Neural cell (in vitro differentiated cells): Measurements from ENCODE around the gene PNMA6F. TPM values are rescaled to one million over a fixed set of nuclear protein-coding genes. Genes with fewer than 3 reads are reported as not detected.

Source experiments
- H2AFZ ChIP-seq: fragments of 200-600, 300-800 bp; sonication (generic), shearing (Covaris generic); 2 replicates; pipeline ENCODE4 v1.6.0; 2014; ENCODE audit warnings: low read depth, mild to moderate bottlenecking, antibody characterized with exemption, low read length, moderate library complexity
- H3F3A ChIP-seq: fragments of 200-600 bp; shearing (Covaris generic); 2 replicates; pipeline ENCODE4 v1.6.1; 2016; ENCODE audit warnings: mild to moderate bottlenecking, moderate library complexity, mixed read lengths, antibody characterized with exemption, low read length; ENCODE audit not compliant: insufficient read depth, poor library complexity, severe bottlenecking
- H3K27ac ChIP-seq: fragments of 200-600, 300-800 bp; sonication (generic), shearing (Covaris generic); 2 replicates; pipeline ENCODE4 v1.5.1; 2014; ENCODE audit warnings: mild to moderate bottlenecking, low read length, moderate library complexity
- H3K27me3 ChIP-seq: fragments of 300-800, 200-600 bp; sonication (generic), shearing (Covaris generic); 2 replicates; pipeline ENCODE4 v1.6.0; 2014; ENCODE audit warnings: mild to moderate bottlenecking, low read depth, low read length, moderate library complexity; ENCODE audit not compliant: insufficient read depth
- H3K36me3 ChIP-seq: fragments of 300-800, 200-600 bp; sonication (generic), shearing (Covaris generic); 2 replicates; pipeline ENCODE4 v1.5.1; 2014; ENCODE audit warnings: mild to moderate bottlenecking, antibody characterized with exemption, low read length, moderate library complexity; ENCODE audit not compliant: insufficient read depth
- H3K4me2 ChIP-seq: fragments of 300-800, 200-600 bp; sonication (generic), shearing (Covaris generic); 2 replicates; pipeline ENCODE4 v1.6.0; 2014; ENCODE audit warnings: mild to moderate bottlenecking, low read length
- H3K4me3 ChIP-seq: fragments of 300-800, 200-600 bp; sonication (generic), shearing (Covaris generic); 2 replicates; pipeline ENCODE4 v1.5.1; 2014; ENCODE audit warnings: mild to moderate bottlenecking, low read length, moderate library complexity
- H3K79me2 ChIP-seq: fragments of 200-600 bp; shearing (Covaris generic); replicated peaks from 2 replicates; pipeline ENCODE4 v1.6.0; 2014; ENCODE audit warnings: mild to moderate bottlenecking, low read length, moderate library complexity; ENCODE audit not compliant: insufficient read depth
- H3K9ac ChIP-seq: fragments of 300-800, 200-600 bp; sonication (generic), shearing (Covaris generic); 2 replicates; pipeline ENCODE4 v1.6.1; 2016; ENCODE audit warnings: mild to moderate bottlenecking, low read length, mixed read lengths
- H3K9me2 ChIP-seq: fragments of 200-600 bp; shearing (Covaris generic); 2 replicates; pipeline ENCODE4 v1.6.1; 2016; ENCODE audit warnings: mild to moderate bottlenecking, low read length, mixed read lengths; ENCODE audit not compliant: insufficient read depth
- H3K9me3 ChIP-seq: fragments of 200-600, 300-800 bp; sonication (generic), shearing (Covaris generic); 2 replicates; pipeline ENCODE4 v1.6.1; 2016; ENCODE audit warnings: mild to moderate bottlenecking, mixed run types, low read length, moderate library complexity, mixed read lengths
- H4K20me1 ChIP-seq: fragments of 200-600 bp; shearing (Covaris generic); 2 replicates; pipeline ENCODE4 v1.6.1; 2016; ENCODE audit warnings: mild to moderate bottlenecking, mixed run types; ENCODE audit not compliant: insufficient read depth
- EP300 ChIP-seq: fragments of 450-650 bp; conservative IDR thresholded peaks from 2 replicates; pipeline ENCODE4 v1.6.1; 2014; ENCODE audit warnings: antibody characterized with exemption, mild to moderate bottlenecking, moderate library complexity; ENCODE audit not compliant: poor library complexity, severe bottlenecking
- EZH2 ChIP-seq: fragments of 200-600, 300-800 bp; shearing (Covaris generic), sonication (generic); IDR thresholded peaks from 2 replicates; pipeline ENCODE4 v1.6.1; 2014; ENCODE audit warnings: antibody characterized with exemption, low read length, borderline replicate concordance, mild to moderate bottlenecking; ENCODE audit not compliant: insufficient read depth, poor library complexity, severe bottlenecking
- MXI1 ChIP-seq: fragments of 450-650 bp; conservative IDR thresholded peaks from 2 replicates; pipeline ENCODE4 v1.6.1; 2014; ENCODE audit warnings: antibody characterized with exemption, mild to moderate bottlenecking; ENCODE audit not compliant: poor library complexity, severe bottlenecking
- POLR2AphosphoS5 ChIP-seq: IDR thresholded peaks from 2 replicates; pipeline ENCODE4 v1.6.1; 2012
- RAD21 ChIP-seq: fragments of 450-650 bp; conservative IDR thresholded peaks from 2 replicates; pipeline ENCODE4 v1.6.1; 2014; ENCODE audit warnings: antibody characterized with exemption, mild to moderate bottlenecking, moderate library complexity
- REST ChIP-seq: IDR thresholded peaks from 2 replicates; pipeline ENCODE4 v1.6.1; 2012; ENCODE audit warnings: borderline replicate concordance
- SMC3 ChIP-seq: fragments of 450-650 bp; conservative IDR thresholded peaks from 2 replicates; pipeline ENCODE4 v1.6.1; 2014; ENCODE audit warnings: antibody characterized with exemption, mild to moderate bottlenecking, moderate library complexity; ENCODE audit not compliant: poor library complexity
- TAF1 ChIP-seq: IDR thresholded peaks from 2 replicates; pipeline ENCODE4 v1.6.1; 2012; ENCODE audit warnings: low read depth
- polyA plus RNA-seq: library from polyadenylated mRNA; depleted of rRNA; stranded (reverse); fragments of >200 nt; gene quantifications from 2 replicates; pipeline ENCODE4 v1.2.3, GENCODE V29; 2014
- TF ChIP-seq, protein P1 (sequence below): fragments of 450-650 bp; IDR thresholded peaks from 2 replicates; pipeline ENCODE4 v1.5.1; 2014; ENCODE audit warnings: antibody characterized with exemption, mild to moderate bottlenecking, moderate library complexity; ENCODE audit not compliant: poor library complexity, severe bottlenecking

PNMA6F gene
- polyA plus RNA-seq, 1 donor from 2014 or later: 0.77 TPM

- Histone ChIP-seq H3K9me2 (no peaks in the 10 kb centered on the region), H3K9me3 (no peaks in the 10 kb centered on the region), H3K4me2 (no peak overlapping the region), H3F3A (no peaks in the 10 kb centered on the region), H3K9ac (no peak overlapping the region), H3K27ac (no peak overlapping the region), H3K4me3 (no peak overlapping the region), H4K20me1 (no peaks in the 10 kb centered on the region), H3K27me3 (no peaks in the 10 kb centered on the region), H2AFZ (no peak overlapping the region), H3K36me3 (no peaks in the 10 kb centered on the region), H3K79me2 (no peaks in the 10 kb centered on the region)
- no peak for TF ChIP-seq MXI1
- no peak for TF ChIP-seq EP300
- no peak for TF ChIP-seq SMC3
- TF ChIP-seq POLR2AphosphoS5: no peak
- TF ChIP-seq EZH2: no peak
- TF ChIP-seq TAF1: no peak
- TF ChIP-seq, protein P1, sequence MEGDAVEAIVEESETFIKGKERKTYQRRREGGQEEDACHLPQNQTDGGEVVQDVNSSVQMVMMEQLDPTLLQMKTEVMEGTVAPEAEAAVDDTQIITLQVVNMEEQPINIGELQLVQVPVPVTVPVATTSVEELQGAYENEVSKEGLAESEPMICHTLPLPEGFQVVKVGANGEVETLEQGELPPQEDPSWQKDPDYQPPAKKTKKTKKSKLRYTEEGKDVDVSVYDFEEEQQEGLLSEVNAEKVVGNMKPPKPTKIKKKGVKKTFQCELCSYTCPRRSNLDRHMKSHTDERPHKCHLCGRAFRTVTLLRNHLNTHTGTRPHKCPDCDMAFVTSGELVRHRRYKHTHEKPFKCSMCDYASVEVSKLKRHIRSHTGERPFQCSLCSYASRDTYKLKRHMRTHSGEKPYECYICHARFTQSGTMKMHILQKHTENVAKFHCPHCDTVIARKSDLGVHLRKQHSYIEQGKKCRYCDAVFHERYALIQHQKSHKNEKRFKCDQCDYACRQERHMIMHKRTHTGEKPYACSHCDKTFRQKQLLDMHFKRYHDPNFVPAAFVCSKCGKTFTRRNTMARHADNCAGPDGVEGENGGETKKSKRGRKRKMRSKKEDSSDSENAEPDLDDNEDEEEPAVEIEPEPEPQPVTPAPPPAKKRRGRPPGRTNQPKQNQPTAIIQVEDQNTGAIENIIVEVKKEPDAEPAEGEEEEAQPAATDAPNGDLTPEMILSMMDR: no peak
- no peak for TF ChIP-seq REST
- no peak for TF ChIP-seq RAD21
Observed at GRCh38 chrX:153303276-153304262, 18.0 kb downstream of the PNMA6F start.

DNA sequence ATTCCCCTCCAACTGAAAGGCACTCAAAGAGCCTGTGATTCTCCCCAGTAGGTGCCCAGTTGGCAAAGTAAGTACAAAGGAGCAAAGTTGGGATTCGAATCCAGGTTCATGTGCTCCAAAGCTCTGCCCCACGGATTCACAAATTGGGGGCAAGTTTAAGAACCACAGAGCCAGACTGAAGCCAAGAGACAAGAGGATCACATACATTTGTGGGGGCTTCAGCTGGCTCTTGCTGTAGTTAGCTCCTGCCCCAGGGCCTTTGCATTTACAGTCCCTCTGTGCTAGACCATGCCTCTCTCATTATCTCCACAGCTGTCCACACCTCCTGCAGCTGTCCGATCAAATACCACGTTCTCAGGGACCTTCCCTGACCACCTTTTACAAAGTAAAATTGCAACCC is 18.8 kb downstream of the PNMA6F start:
- TF ChIP-seq EZH2 (no peak), TAF1 (no peak), REST (no peak), SMC3 (no peak), EP300 (no peak), RAD21 (no peak), POLR2AphosphoS5 (no peak), MXI1 (no peak)
- TF ChIP-seq, protein P1: no peak
- no peak overlapping the region for H2AFZ ChIP-seq
- H3K9ac ChIP-seq: no peak overlapping the region
- no peaks in the 10 kb centered on the region for H3K9me3 ChIP-seq
- H3K27ac ChIP-seq: no peak overlapping the region
- no peak overlapping the region for H3K4me3 ChIP-seq
- H3F3A ChIP-seq: no peaks in the 10 kb centered on the region
- no peaks in the 10 kb centered on the region for H3K27me3 ChIP-seq
- H4K20me1 ChIP-seq: no peaks in the 10 kb centered on the region
- no peak overlapping the region for H3K4me2 ChIP-seq
- no peaks in the 10 kb centered on the region for H3K79me2 ChIP-seq
- no peaks in the 10 kb centered on the region for H3K36me3 ChIP-seq
- H3K9me2 ChIP-seq: no peaks in the 10 kb centered on the region
